SK-N-SH (cell line): ENCODE data around the gene IGF2R. TPM values are rescaled to one million over a fixed set of nuclear protein-coding genes. Genes with fewer than 3 reads are reported as not detected.

ENCODE experiments used
- CTCF ChIA-PET: fragments of 300-600, 350-600 bp; formaldehyde crosslinking; extraction: SDS; loops from one replicate; lab custom pipeline; 2021; lab: Yijun Ruan, JAX
- POLR2A ChIA-PET: fragments of 350-600 bp; sonication (Branson Sonifier 250); formaldehyde crosslinking; extraction: SDS; loops from one replicate; lab custom pipeline; 2020; ENCODE audit warnings: antibody characterized with exemption, inconsistent platforms; lab: Yijun Ruan, JAX
- DNase-seq: peaks from one replicate; pipeline ENCODE4 v3.0.0; 2012
- H2AFZ ChIP-seq: fragments of 200-600 bp; sonication (generic); 2 replicates; pipeline ENCODE4 v1.8.1; 2016; ENCODE audit warnings: antibody characterized with exemption, mild to moderate bottlenecking, low read depth
- H3F3A ChIP-seq: fragments of 200-600 bp; sonication (generic); replicated peaks from 2 replicates; pipeline ENCODE3; 2016; ENCODE audit warnings: antibody characterized with exemption, mild to moderate bottlenecking; ENCODE audit not compliant: insufficient read depth
- H3K27ac ChIP-seq, 2 experiments: fragments of 200-500 bp in 1 of 2; fragments of 200-600 bp in 1 of 2; sonication (Bioruptor generic) in 1 of 2; sonication (generic), shearing (Covaris generic) in 1 of 2; 2 replicates each; pipeline versions ENCODE4 v1.5.1 to v1.6.1; 2014 to 2016; ENCODE audit warnings: low read depth in 2 of 2, inconsistent platforms in 1 of 2, low read length in 1 of 2, mild to moderate bottlenecking in 1 of 2, mixed read lengths in 1 of 2
- H3K27me3 ChIP-seq: fragments of 200-600 bp; sonication (generic), shearing (Covaris generic); 2 replicates; pipeline ENCODE4 v1.6.1; 2016; ENCODE audit warnings: mixed run types; ENCODE audit not compliant: insufficient read depth
- H3K36me3 ChIP-seq, 2 experiments: fragments of 200-500 bp in 1 of 2; fragments of 200-600 bp in 1 of 2; sonication (Bioruptor generic) in 1 of 2; sonication (generic) in 1 of 2; replicated peaks in 1 of 2; 2 replicates each; pipeline versions ENCODE3 to v1.5.1; 2014 to 2016; ENCODE audit warnings: low read length in 1 of 2, mild to moderate bottlenecking in 1 of 2; ENCODE audit not compliant: insufficient read depth in 2 of 2, control insufficient read depth in 1 of 2
- H3K4me1 ChIP-seq, 2 experiments: fragments of 200-500 bp in 1 of 2; fragments of 200-600 bp in 1 of 2; sonication (Bioruptor generic) in 1 of 2; sonication (generic), shearing (Covaris generic) in 1 of 2; 2 replicates each; pipeline versions ENCODE4 v1.5.1 to v1.6.1; 2014 to 2016; ENCODE audit warnings: low read depth in 1 of 2, low read length in 1 of 2, mixed run types in 1 of 2; ENCODE audit not compliant: insufficient read depth in 2 of 2, control insufficient read depth in 1 of 2
- H3K4me2 ChIP-seq: fragments of 200-600 bp; sonication (generic), shearing (Covaris generic); 2 replicates; pipeline ENCODE4 v1.6.1; 2017; ENCODE audit warnings: mixed run types
- H3K4me3 ChIP-seq, 2 experiments: fragments of 200-500 bp in 1 of 2; fragments of 200-600 bp in 1 of 2; sonication (Bioruptor generic) in 1 of 2; sonication (generic), shearing (Covaris generic) in 1 of 2; 2 replicates each; pipeline versions ENCODE4 v1.5.1 to v1.8.1; 2014 to 2016; ENCODE audit warnings: low read depth in 2 of 2, inconsistent platforms in 1 of 2, low read length in 1 of 2, mild to moderate bottlenecking in 1 of 2, mixed read lengths in 1 of 2, moderate library complexity in 1 of 2
- H3K79me2 ChIP-seq: fragments of 200-600 bp; sonication (generic); 2 replicates; pipeline ENCODE4 v1.8.1; 2017; ENCODE audit warnings: mild to moderate bottlenecking; ENCODE audit not compliant: insufficient read depth
- H3K9ac ChIP-seq: fragments of 200-600 bp; sonication (generic); 2 replicates; pipeline ENCODE4 v1.6.1; 2017; ENCODE audit warnings: mixed run types
- H3K9me2 ChIP-seq: fragments of 200-600 bp; sonication (generic); 2 replicates; pipeline ENCODE4 v1.6.1; 2017; ENCODE audit warnings: mixed run types
- H3K9me3 ChIP-seq: fragments of 200-600 bp; sonication (generic); 2 replicates; pipeline ENCODE4 v1.6.1; 2017; ENCODE audit warnings: mixed run types, mild to moderate bottlenecking, moderate library complexity
- H4K20me1 ChIP-seq: fragments of 200-600 bp; sonication (generic); 2 replicates; pipeline ENCODE4 v1.6.1; 2017; ENCODE audit warnings: mild to moderate bottlenecking, mixed run types; ENCODE audit not compliant: insufficient read depth
- FOSL2 ChIP-seq: IDR thresholded peaks from 2 replicates; pipeline ENCODE4 v1.4.0; 2012; ENCODE audit warnings: low read depth, mild to moderate bottlenecking, moderate library complexity, borderline replicate concordance
- MXI1 ChIP-seq: IDR thresholded peaks from 2 replicates; pipeline ENCODE4 v1.6.1; 2012; ENCODE audit warnings: mild to moderate bottlenecking, low read depth, low read length, improper control_type of control experiment
- RAD21 ChIP-seq: IDR thresholded peaks from 2 replicates; pipeline ENCODE4 v1.6.1; 2012; ENCODE audit warnings: mild to moderate bottlenecking, low read length
- SIN3A ChIP-seq: IDR thresholded peaks from 2 replicates; pipeline ENCODE4 v1.6.1; 2012; ENCODE audit warnings: low read depth, mild to moderate bottlenecking, low read length, moderate library complexity, borderline replicate concordance
- SMC3 ChIP-seq: IDR thresholded peaks from 2 replicates; pipeline ENCODE4 v1.6.1; 2012; ENCODE audit warnings: low read depth, low read length, improper control_type of control experiment
- YY1 ChIP-seq: IDR thresholded peaks from 2 replicates; pipeline ENCODE4 v1.4.0; 2012; ENCODE audit warnings: low read depth, mild to moderate bottlenecking
- WGBS: methylation state at CpG from one replicate; pipeline ENCODE4 v1.1.6; 2017; ENCODE audit warnings: low lambda C conversion rate; 5-methylcytosine and 5-hydroxymethylcytosine counted together
- polyA plus RNA-seq, 3 experiments: library from polyadenylated mRNA; depleted of rRNA; stranded (reverse); fragments of >200 nt; gene quantifications; 2 replicates each; pipeline ENCODE4 v1.2.3, GENCODE V29; 2012
- TF ChIP-seq, protein P1 (sequence below): IDR thresholded peaks from 2 replicates; pipeline ENCODE4 v1.4.0; 2012; ENCODE audit warnings: low read depth
- TF ChIP-seq, protein P2 (sequence below): fragments of 200-600 bp; sonication (generic); IDR thresholded peaks from 2 replicates; pipeline ENCODE4 v1.6.1; 2017; ENCODE audit warnings: antibody characterized with exemption, mild to moderate bottlenecking, moderate library complexity
- TF ChIP-seq, protein P3 (sequence below): IDR thresholded peaks from 2 replicates; pipeline ENCODE4 v1.4.0; 2012; ENCODE audit warnings: low read depth, borderline replicate concordance
- TF ChIP-seq, protein P4 (sequence below): fragments of 150-350 bp; IDR thresholded peaks from 2 replicates; pipeline ENCODE4 v1.6.1; 2016; ENCODE audit warnings: mild to moderate bottlenecking, low read depth, low read length

The IGF2R gene
- polyA plus RNA-seq, 1 of the 3 experiments (the other 2 are of a cell fraction), result 45.0 TPM

DNA sequence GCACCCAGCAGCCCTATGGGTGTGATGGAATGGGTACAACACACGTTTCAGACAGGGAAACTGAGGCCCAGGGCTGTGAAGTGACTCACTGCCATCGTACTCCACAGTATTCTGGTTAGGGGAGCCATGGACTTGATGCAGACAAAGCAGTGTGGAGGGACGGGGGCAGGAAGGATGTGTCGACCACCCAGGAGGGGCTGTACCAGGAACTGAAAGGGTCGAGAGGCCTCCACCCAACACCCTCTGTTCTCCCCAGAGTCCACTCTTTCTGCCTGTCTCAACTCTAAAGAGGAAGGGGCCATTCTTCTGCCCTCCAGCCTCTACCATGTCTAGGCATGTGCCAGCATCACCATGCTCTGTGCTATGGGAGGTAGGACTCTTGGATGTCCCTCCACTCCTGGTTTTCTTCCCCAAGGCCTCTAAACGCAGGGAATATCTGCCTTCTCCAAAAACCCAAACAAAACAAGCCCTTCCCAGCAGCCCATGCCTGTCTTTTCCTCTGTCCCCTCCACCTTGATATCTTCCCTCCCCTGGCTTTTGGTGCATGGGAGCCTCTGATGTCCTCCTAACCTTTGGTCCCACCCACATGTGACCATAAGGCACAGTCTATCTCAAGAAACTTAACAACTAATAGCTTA is 160.1 kb downstream of the IGF2R start:
- WGBS, result 52% methylated on average over 6 of the region's 6 CpGs
- Histone ChIP-seq H3K4me2 (no peak overlapping the region), H3K27me3 (no peaks in the 10 kb centered on the region), H4K20me1 (no peaks in the 10 kb centered on the region), H3K4me1 (no peaks in the 10 kb centered on the region; a peak in 1 of 4 replicates), H3K4me3 (no peak overlapping the region), H3F3A (no peaks in the 10 kb centered on the region), H3K9me2 (no peaks in the 10 kb centered on the region), H3K9me3 (no peaks in the 10 kb centered on the region), H3K36me3 (no peaks in the 10 kb centered on the region), H2AFZ (no peak overlapping the region), H3K79me2 (no peaks in the 10 kb centered on the region), H3K9ac (no peak overlapping the region), H3K27ac (no peak overlapping the region)
- POLR2A ChIA-PET, result no interaction called here
- DNase-seq, result peak; percentile 4
- CTCF ChIA-PET, result interaction anchor here (1.7 kb wide), 1 partner anchor 10 kb away, joined by 8 read pairs; no protein-coding TSS in a partner anchor
- TF ChIP-seq, protein P1, sequence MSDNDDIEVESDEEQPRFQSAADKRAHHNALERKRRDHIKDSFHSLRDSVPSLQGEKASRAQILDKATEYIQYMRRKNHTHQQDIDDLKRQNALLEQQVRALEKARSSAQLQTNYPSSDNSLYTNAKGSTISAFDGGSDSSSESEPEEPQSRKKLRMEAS, result no peak
- TF ChIP-seq, protein P2, sequence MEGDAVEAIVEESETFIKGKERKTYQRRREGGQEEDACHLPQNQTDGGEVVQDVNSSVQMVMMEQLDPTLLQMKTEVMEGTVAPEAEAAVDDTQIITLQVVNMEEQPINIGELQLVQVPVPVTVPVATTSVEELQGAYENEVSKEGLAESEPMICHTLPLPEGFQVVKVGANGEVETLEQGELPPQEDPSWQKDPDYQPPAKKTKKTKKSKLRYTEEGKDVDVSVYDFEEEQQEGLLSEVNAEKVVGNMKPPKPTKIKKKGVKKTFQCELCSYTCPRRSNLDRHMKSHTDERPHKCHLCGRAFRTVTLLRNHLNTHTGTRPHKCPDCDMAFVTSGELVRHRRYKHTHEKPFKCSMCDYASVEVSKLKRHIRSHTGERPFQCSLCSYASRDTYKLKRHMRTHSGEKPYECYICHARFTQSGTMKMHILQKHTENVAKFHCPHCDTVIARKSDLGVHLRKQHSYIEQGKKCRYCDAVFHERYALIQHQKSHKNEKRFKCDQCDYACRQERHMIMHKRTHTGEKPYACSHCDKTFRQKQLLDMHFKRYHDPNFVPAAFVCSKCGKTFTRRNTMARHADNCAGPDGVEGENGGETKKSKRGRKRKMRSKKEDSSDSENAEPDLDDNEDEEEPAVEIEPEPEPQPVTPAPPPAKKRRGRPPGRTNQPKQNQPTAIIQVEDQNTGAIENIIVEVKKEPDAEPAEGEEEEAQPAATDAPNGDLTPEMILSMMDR, result no peak
- no peak for TF ChIP-seq RAD21
- TF ChIP-seq MXI1, result no peak
- no peak for TF ChIP-seq SIN3A
- TF ChIP-seq SMC3, result no peak
- TF ChIP-seq, protein P3, sequence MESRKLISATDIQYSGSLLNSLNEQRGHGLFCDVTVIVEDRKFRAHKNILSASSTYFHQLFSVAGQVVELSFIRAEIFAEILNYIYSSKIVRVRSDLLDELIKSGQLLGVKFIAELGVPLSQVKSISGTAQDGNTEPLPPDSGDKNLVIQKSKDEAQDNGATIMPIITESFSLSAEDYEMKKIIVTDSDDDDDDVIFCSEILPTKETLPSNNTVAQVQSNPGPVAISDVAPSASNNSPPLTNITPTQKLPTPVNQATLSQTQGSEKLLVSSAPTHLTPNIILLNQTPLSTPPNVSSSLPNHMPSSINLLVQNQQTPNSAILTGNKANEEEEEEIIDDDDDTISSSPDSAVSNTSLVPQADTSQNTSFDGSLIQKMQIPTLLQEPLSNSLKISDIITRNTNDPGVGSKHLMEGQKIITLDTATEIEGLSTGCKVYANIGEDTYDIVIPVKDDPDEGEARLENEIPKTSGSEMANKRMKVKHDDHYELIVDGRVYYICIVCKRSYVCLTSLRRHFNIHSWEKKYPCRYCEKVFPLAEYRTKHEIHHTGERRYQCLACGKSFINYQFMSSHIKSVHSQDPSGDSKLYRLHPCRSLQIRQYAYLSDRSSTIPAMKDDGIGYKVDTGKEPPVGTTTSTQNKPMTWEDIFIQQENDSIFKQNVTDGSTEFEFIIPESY, result no peak
- TF ChIP-seq, protein P4, sequence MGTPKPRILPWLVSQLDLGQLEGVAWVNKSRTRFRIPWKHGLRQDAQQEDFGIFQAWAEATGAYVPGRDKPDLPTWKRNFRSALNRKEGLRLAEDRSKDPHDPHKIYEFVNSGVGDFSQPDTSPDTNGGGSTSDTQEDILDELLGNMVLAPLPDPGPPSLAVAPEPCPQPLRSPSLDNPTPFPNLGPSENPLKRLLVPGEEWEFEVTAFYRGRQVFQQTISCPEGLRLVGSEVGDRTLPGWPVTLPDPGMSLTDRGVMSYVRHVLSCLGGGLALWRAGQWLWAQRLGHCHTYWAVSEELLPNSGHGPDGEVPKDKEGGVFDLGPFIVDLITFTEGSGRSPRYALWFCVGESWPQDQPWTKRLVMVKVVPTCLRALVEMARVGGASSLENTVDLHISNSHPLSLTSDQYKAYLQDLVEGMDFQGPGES, result no peak
- no peak for TF ChIP-seq YY1
- no peak for TF ChIP-seq FOSL2
